ENCODE results near the gene SLC1A2.

Gene SLC1A2

DNA sequence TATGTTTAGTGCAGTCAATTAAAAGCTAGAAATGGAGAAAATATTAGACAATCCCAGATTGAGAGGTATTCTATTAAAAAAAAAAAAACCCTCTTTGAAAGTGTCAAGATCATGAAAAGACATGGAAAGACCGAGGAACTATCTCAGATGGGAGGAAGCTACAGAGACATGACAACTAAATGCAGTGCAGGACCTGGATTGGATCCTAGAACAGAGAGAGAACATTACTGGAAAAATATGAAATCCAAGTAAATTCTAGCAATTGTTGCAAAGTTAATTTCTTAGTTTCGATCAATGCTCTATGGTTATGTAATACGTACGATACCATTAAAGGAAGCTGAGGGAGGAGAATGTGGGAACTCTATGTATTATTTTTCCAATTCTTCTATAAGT, 43.2 kb downstream of the SLC1A2 start:
- DNase-seq (ENCODE audit: low spot score), result no peak

GRCh38 chr11:35375332-35376117, 43.8 kb downstream of the SLC1A2 start:
- no peak for DNase-seq (ENCODE audit: low spot score)

- DNase-seq (ENCODE audit: low spot score), result no peak
Measured at GRCh38 chr11:35373284-35373933, 45.9 kb downstream of the SLC1A2 start.

DNA sequence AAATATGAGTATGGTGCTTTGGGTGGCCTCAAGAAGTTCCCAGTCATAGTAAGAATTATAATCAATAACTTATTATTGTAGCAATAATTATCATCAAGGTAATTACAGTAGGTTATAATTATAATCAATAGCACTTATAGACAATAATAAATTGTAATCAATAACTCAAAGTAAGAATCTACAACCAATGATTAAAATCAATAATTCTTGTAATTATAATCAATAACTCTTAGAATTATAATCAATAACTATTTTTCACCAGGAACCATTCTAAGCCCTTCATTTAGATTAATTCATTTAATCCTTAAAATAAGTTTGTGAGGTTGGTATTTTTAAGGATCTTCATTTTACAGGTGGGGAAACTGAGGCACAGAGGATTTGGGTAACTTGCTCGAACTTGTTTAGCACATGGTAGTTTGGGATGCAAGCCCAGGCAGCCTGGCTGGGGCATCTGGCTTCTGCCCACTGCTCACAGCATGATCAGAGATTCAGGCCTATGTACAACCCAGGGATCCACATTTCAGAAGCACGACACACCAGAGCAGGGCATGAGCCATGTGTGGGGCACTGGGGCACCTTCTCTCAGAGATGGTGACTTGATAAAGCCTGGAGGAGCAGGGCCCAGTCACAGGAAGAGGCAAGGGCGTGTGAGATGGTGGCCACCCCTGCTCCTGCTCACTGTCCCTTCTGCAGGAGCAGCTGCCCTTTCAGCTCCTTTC, 46.6 kb downstream of the SLC1A2 start:
- no peak for DNase-seq (ENCODE audit: low spot score)

- DNase-seq (ENCODE audit: low spot score), result no peak
Measured at GRCh38 chr11:35367491-35367890, 51.9 kb downstream of the SLC1A2 start.

DNA sequence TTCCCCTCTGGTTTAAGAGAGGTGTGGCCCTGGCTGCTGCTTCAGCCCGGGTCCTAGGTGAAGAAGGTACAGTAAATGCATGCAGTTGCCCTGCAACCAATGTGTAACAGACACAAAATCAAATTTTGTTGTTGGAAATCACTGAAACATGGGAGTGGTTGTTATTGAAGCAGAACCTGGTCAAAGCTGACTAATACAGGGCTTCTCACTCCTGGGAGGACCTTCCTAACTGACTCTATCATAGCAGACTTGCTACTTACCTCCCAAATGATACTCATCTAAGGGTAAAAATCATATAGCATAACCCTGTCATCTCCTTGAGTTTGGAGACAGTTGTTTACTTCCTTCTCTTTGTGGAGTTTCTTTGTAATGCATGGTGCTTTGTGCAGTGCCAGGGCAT, 52.6 kb downstream of the SLC1A2 start:
- DNase-seq (ENCODE audit: low spot score), result no peak

GRCh38 chr11:35365961-35366360, 53.4 kb downstream of the SLC1A2 start:
- no peak for DNase-seq (ENCODE audit: low spot score)

GRCh38 chr11:35365395-35365794, 54.0 kb downstream of the SLC1A2 start:
- no peak for DNase-seq (ENCODE audit: low spot score)

DNA sequence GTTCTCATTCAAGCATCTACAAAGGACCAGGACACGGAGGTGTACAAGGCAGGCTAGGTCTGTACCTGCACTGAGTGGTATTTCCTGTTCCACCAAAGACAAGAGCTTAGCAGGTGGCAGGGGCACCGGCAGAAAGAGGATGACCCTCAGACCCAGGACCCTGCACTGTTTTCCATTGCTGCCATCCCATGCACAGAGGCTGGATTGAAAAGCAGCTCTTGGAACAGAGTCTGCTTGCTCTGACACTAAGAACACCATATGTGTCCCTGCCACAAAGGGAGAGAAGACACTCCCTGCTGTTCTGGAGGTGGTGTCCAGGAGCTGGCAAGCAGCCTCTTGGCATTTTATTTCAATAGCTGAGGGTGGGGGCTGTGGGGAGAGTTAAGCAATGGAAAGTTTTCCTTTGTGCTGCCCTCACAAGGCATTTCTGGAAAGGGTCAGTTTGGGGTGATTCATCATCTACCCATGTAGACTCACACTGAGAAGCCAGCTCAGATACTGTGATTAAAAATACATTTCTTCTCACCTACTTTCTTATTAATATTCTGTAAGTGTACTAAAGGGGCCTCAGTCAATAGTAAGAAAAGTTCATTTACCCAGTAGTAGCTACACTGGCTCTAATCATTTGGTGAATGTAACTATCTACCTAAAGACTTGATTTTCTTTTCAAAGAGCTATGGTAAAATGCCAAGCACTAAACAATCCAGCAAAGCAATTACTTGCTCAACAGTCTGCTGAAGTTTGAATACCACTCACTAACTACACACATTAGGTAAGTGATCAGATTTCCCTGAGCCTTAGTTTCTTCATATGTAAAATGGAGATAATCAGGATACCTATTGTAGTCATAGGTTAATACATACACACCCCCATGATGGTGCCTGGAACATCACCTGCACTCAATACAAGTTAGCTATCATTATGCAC, 55.2 kb downstream of the SLC1A2 start:
- no peak for DNase-seq (ENCODE audit: low spot score)

GRCh38 chr11:35363246-35363801, 56.0 kb downstream of the SLC1A2 start:
- no peak for DNase-seq (ENCODE audit: low spot score)

DNA sequence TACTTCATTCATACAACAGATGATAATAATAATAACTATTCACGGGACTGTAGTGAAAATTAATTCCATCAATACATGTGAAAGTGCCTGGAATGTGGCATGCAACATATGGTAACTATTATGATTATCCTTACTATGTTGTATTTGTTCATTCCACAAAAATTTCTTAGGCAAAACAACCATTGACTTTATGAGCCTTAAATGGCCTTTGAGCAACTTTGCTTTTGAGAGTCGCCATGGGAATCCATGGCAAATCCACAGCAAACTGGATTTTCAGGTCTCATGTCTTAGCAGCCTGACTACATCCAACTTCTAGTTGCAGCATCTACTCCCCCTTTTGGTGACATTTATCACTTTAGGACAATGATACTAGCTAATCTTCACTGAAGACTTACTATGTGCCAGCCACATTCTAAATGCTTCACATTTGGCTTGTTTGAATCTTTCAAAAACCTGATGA, 56.8 kb downstream of the SLC1A2 start:
- no peak for DNase-seq (ENCODE audit: low spot score)

- DNase-seq (ENCODE audit: low spot score), result no peak
Measured at GRCh38 chr11:35360055-35360530, 59.3 kb downstream of the SLC1A2 start.

GRCh38 chr11:35359321-35360054, 59.9 kb downstream of the SLC1A2 start:
- no peak for DNase-seq (ENCODE audit: low spot score)

DNA sequence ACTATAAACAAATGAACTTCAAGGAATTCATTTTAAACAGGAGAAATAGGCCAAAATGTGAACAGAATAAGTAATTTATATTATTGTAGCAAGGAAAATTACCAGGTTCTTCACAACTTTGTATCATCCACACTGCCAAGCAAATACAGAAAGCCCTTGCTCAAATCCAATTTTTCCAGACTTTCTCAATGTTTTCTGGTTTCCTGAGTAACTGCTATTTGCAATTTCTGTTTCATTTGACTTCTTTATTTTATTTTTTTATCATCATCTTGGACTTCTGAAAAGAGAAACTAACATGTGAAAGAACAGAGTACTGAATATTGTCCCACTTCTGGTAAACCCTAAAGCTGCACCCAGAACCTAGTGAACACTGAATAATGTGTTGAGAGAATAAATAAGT, 61.0 kb downstream of the SLC1A2 start:
- DNase-seq (ENCODE audit: low spot score), result no peak

- DNase-seq (ENCODE audit: low spot score), result no peak
Measured at GRCh38 chr11:35357923-35358322, 61.4 kb downstream of the SLC1A2 start.

- no peak for DNase-seq (ENCODE audit: low spot score)
Measured at GRCh38 chr11:35355102-35355749, 64.1 kb downstream of the SLC1A2 start.

DNA sequence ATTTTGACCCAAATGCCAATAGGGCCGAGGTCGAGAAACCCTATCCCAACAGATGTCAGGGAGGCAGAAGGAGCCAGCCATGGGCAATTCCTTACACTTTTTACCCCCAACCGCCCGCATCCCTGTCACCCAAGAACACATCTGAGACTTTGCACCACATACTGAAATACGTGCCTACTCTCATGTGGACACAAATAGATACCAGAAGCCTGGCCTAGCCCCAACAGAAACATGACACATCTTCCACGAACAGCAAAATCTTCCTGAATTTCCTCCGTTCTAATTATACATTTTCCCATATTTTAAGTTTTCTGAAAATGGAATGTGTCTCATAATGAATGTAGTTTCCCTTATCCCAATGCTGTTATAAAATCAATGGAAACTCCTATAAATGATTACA, 64.7 kb downstream of the SLC1A2 start:
- DNase-seq (ENCODE audit: low spot score), result no peak

DNA sequence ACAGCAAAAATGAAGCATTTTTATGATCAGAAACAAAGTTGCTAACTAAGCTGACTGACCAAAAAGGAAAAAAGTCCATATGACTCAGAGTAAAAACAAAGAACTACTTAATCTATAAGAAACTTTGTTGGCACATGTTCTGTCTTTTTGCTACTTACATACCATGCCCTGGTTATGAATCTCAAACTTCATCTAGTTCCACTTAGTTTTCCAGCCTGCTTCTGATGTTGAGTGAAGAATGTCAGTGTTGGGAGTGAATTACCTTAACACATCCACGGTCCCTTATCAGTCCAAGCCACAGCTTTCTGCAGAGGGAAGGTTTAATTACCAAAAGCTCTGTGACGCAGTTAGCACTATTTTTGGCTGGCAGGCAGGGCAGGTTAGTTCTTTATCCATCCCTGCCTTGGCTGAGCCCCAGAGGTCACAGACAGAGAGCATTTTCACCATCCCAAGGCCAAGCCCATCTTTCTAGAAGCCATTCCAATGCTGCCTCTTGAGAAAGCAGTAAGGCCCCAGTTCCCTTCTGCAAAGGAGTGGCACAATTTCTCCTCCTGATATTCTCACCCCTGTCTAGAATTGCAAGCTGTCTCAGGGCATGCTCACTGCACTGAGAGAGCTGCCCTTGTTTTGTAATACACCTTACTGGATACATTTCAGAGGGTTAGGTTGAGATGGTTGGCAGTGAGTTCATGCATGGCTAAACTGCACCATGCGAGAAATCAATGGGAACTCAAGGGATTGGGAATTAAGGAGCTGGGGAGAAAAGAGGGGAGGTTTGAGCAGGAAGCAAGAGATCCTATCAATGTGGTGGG, 67.1 kb downstream of the SLC1A2 start:
- DNase-seq (ENCODE audit: low spot score), result no peak

DNA sequence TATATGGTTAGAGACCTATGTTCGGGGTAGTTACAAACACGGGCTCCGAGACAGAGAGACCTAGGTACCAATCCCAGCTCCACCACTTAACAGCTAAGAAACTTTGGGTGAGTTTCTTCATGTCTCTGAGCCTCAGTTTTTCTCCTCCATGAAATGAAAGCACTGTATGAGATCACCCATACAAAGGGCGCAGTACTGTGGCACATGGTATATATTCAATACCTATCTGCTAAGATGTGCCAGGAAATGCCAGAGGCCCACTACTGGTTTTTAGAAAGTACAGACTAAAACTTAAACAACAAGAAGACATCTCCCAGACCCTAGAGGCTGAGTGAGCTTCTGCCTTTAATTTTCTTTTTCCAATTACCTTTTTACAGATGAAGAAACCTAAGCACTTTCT, 69.5 kb downstream of the SLC1A2 start:
- DNase-seq (ENCODE audit: low spot score), result no peak
